Endothelial cell of umbilical vein (primary cell): ENCODE data around the gene ORC6. TPM values are rescaled to one million over a fixed set of nuclear protein-coding genes. Genes with fewer than 3 reads are reported as not detected.

Source experiments
- BruUV-seq: library from RNA; stranded (reverse); fragments of 400-500 nt; replicated peaks from 2 replicates; lab custom pipeline; 2021; lab: Mats Ljungman, UMichigan
- CTCF ChIA-PET: fragments of 300-600, 350-600 bp; sonication (Branson Sonifier 250); formaldehyde crosslinking; loops from one replicate; lab custom pipeline; 2021; ENCODE audit warnings: antibody characterized with exemption, inconsistent platforms; lab: Charles Lee
- POLR2A ChIA-PET: fragments of 300-600, 350-600 bp; sonication (Branson Sonifier 250); formaldehyde crosslinking; loops from one replicate; lab custom pipeline; 2021; ENCODE audit warnings: antibody characterized with exemption, inconsistent platforms; lab: Charles Lee
- DNase-seq: peaks from one replicate; pipeline ENCODE4 v3.0.0-alpha.2; 2011; ENCODE audit warnings: low read depth, low spot score
- FAIRE-seq: peaks from 2 replicates; lab custom pipeline; 2011; peaks lifted over from hg19 to GRCh38; lab: Jason Lieb, UNC
- H2AFZ ChIP-seq: 2 replicates; pipeline ENCODE4 v1.6.0; 2012; ENCODE audit warnings: low read depth, low read length, control low read depth, inconsistent platforms
- H3K27ac ChIP-seq: 2 replicates; pipeline ENCODE4 v1.5.1; 2011; ENCODE audit warnings: low read depth, mild to moderate bottlenecking, control low read depth, low read length, moderate library complexity; ENCODE audit not compliant: insufficient read depth
- H3K27me3 ChIP-seq, 2 experiments: 2 replicates each; pipeline versions ENCODE4 v1.6.0 to v1.6.1; 2011; ENCODE audit warnings: low read length in 2 of 2, mixed read lengths in 1 of 2; ENCODE audit not compliant: control insufficient read depth in 2 of 2, insufficient read depth in 2 of 2
- H3K36me3 ChIP-seq, 2 experiments: 2 replicates in 1 of 2; 3 replicates in 1 of 2; pipeline ENCODE4 v1.5.1; 2011; ENCODE audit warnings: low read length in 2 of 2, mild to moderate bottlenecking in 1 of 2, moderate library complexity in 1 of 2; ENCODE audit not compliant: control insufficient read depth in 2 of 2, insufficient read depth in 2 of 2; ENCODE audit errors: extremely low read depth in 1 of 2
- H3K4me1 ChIP-seq: 3 replicates; pipeline ENCODE4 v1.5.1; 2011; ENCODE audit warnings: mild to moderate bottlenecking, low read length; ENCODE audit not compliant: control insufficient read depth, insufficient read depth; ENCODE audit errors: extremely low read depth
- H3K4me2 ChIP-seq: 2 replicates; pipeline ENCODE4 v1.6.1; 2011; ENCODE audit warnings: low read length, control low read depth, mixed read lengths; ENCODE audit not compliant: insufficient read depth
- H3K4me3 ChIP-seq, 3 experiments: fragments of 200-600 bp in 1 of 3; sonication (generic), shearing (Covaris generic) in 1 of 3; replicated peaks in 1 of 3; 2 replicates each; pipeline ENCODE4 v1.5.1; 2011 to 2016; ENCODE audit warnings: control low read depth in 3 of 3, low read length in 3 of 3, mild to moderate bottlenecking in 2 of 3, inconsistent platforms in 1 of 3, low read depth in 1 of 3, moderate library complexity in 1 of 3; ENCODE audit not compliant: insufficient read depth in 1 of 3
- H3K79me2 ChIP-seq: 2 replicates; pipeline ENCODE4 v1.6.0; 2012; ENCODE audit warnings: low read length, inconsistent platforms; ENCODE audit not compliant: control insufficient read depth, insufficient read depth
- H3K9ac ChIP-seq: replicated peaks from 2 replicates; pipeline ENCODE3; 2011; ENCODE audit warnings: low read length, control low read depth; ENCODE audit not compliant: insufficient read depth; ENCODE audit errors: extremely low read depth
- H3K9me1 ChIP-seq: replicated peaks from 3 replicates; pipeline ENCODE4 v1.6.0; 2011; ENCODE audit warnings: mild to moderate bottlenecking, low read length; ENCODE audit not compliant: control insufficient read depth, insufficient read depth; ENCODE audit errors: extremely low read depth
- H3K9me3 ChIP-seq: replicated peaks from 2 replicates; pipeline ENCODE4 v1.5.1; 2012; ENCODE audit warnings: low read length, inconsistent platforms; ENCODE audit not compliant: control insufficient read depth, insufficient read depth
- H4K20me1 ChIP-seq: replicated peaks from 2 replicates; pipeline ENCODE3; 2011; ENCODE audit warnings: mild to moderate bottlenecking, low read length; ENCODE audit not compliant: control insufficient read depth, insufficient read depth; ENCODE audit errors: extremely low read depth
- CTCF ChIP-seq, 2 donors: IDR thresholded peaks; 1 replicate in 1 of 2; 2 replicates in 1 of 2; pipeline ENCODE4 v1.5.1; 2011; ENCODE audit warnings: low read length in 2 of 2, mild to moderate bottlenecking in 2 of 2, moderate library complexity in 2 of 2, control low read depth in 1 of 2, inconsistent platforms in 1 of 2, low read depth in 1 of 2; ENCODE audit not compliant: insufficient read depth in 1 of 2; ENCODE audit errors: extremely low read depth in 1 of 2
- EZH2 ChIP-seq: IDR thresholded peaks from 2 replicates; pipeline ENCODE4 v1.6.1; 2012; ENCODE audit warnings: borderline replicate concordance, low read depth, mild to moderate bottlenecking, moderate library complexity, low read length, inconsistent platforms; ENCODE audit not compliant: severe bottlenecking
- FOS ChIP-seq: IDR thresholded peaks from 2 replicates; pipeline ENCODE4 v1.6.1; 2011; ENCODE audit warnings: mild to moderate bottlenecking, low read length, moderate library complexity, borderline replicate concordance; ENCODE audit not compliant: insufficient read depth
- GATA2 ChIP-seq: IDR thresholded peaks from 2 replicates; pipeline ENCODE4 v1.7.0; 2011; ENCODE audit warnings: low read depth, mild to moderate bottlenecking, moderate library complexity, mixed read lengths, low read length; ENCODE audit not compliant: insufficient read length, insufficient read depth
- JUN ChIP-seq: IDR thresholded peaks from 2 replicates; pipeline ENCODE4 v1.6.1; 2011; ENCODE audit warnings: borderline replicate concordance, low read depth; ENCODE audit not compliant: insufficient read length, insufficient read depth
- MYC ChIP-seq: IDR thresholded peaks from one replicate; pipeline ENCODE4 v1.6.1; 2011; ENCODE audit warnings: mild to moderate bottlenecking, low read depth, low read length
- POLR2A ChIP-seq: IDR thresholded peaks from 2 replicates; pipeline ENCODE4 v1.6.1; 2012; ENCODE audit warnings: low read depth, mild to moderate bottlenecking, control low read depth, low read length
- POLR2AphosphoS5 ChIP-seq: IDR thresholded peaks from 2 replicates; pipeline ENCODE4 v1.6.1; 2012; ENCODE audit warnings: low read depth, mild to moderate bottlenecking, control low read depth, low read length, moderate library complexity; ENCODE audit not compliant: insufficient read depth
- dilution Hi-C: fragments of 300-500 bp; cut with MboI; formaldehyde crosslinking; loops from one replicate; pipeline ENCODE4 v1.15.0; 2019; ENCODE audit warnings: low sequenced_read_pairs; ENCODE audit not compliant: extremely low pct_ligation_motif_present
- intact Hi-C: fragments of 100-400 bp; cut with micrococcal nuclease; formaldehyde crosslinking; loops from one replicate; pipeline ENCODE4 v1.10.0; 2022
- polyA plus RNA-seq, 4 experiments: library from polyadenylated mRNA; depleted of rRNA in 3 of 4; stranded (reverse) in 3 of 4; unstranded in 1 of 4; fragments of >200 nt; gene quantifications; 2 replicates each; pipeline versions ENCODE4 v1.2.1 to v1.2.3, GENCODE V29; 2011 to 2012; ENCODE audit warnings: missing spikeins in 1 of 4
- total RNA-seq: library from RNA; stranded (reverse); gene quantifications from 2 replicates; pipeline ENCODE4 v1.2.3, GENCODE V29; 2021
- TF ChIP-seq, protein P1 (sequence below): IDR thresholded peaks from 2 replicates; pipeline ENCODE4 v1.6.1; 2011; ENCODE audit not compliant: insufficient read depth, insufficient read length

Gene ORC6
- total and polyA plus RNA-seq, 2 donors (not counting 3 experiments of a cell fraction or from before 2014, with no cell fraction given) = 15.9 to 31.1 TPM

- Histone ChIP-seq H3K4me3 (no peak overlapping the region), H4K20me1 (no peaks in the 10 kb centered on the region), H3K9me3 (no peaks in the 10 kb centered on the region), H3K27ac (no peak overlapping the region), H3K9ac (no peak overlapping the region), H2AFZ (no peak overlapping the region), H3K79me2 (no peaks in the 10 kb centered on the region), H3K9me1 (no peaks in the 10 kb centered on the region), H3K36me3 (no peaks in the 10 kb centered on the region), H3K27me3 (no peaks in the 10 kb centered on the region), H3K4me2 (no peak overlapping the region), H3K4me1 (no peaks in the 10 kb centered on the region)
- dilution Hi-C loops (no loop called here), intact Hi-C loops (no loop called here)
- no TSS peak for BruUV-seq
- no peak for DNase-seq
- POLR2A ChIA-PET = no interaction called here
- CTCF ChIA-PET = interaction anchor here (1.2 kb wide), 1 partner anchor 23 kb away, joined by 3 read pairs; no protein-coding TSS in a partner anchor
- no peak for TF ChIP-seq POLR2A
- no peak for TF ChIP-seq FOS
- TF ChIP-seq CTCF (IDR thresholded peaks at IDR 0.05; ENCODE audit: extremely low read depth in 1 of 2, insufficient read depth in 1 of 2, low read depth in 1 of 2, low read length in 2 of 2) = no peak
- TF ChIP-seq, protein P1, sequence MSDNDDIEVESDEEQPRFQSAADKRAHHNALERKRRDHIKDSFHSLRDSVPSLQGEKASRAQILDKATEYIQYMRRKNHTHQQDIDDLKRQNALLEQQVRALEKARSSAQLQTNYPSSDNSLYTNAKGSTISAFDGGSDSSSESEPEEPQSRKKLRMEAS = no peak
- TF ChIP-seq GATA2 = no peak
- no peak for TF ChIP-seq JUN
- TF ChIP-seq EZH2 = no peak
- no peak for TF ChIP-seq MYC
- no peak for TF ChIP-seq POLR2AphosphoS5
- FAIRE-seq = no peak
Measured at GRCh38 chr16:46720619-46721018, 31.2 kb downstream of the ORC6 start.
